SK-N-SH treated with all-trans-retinoic acid at 6 μM for 48 hours (cell line): ENCODE measurements around the gene BCR.

ENCODE experiments used
- BACH2 ChIP-seq: fragments of 250-450 bp; sonication (Bioruptor Pico); IDR thresholded peaks from 2 replicates; pipeline ENCODE4 v1.9.0; 2021; ENCODE audit warnings: mild to moderate bottlenecking, borderline replicate concordance
- CSDC2 ChIP-seq: fragments of 250-450 bp; sonication (Bioruptor Pico); IDR thresholded peaks from 2 replicates; pipeline ENCODE4 v1.5.0; 2020; ENCODE audit warnings: mild to moderate bottlenecking, moderate library complexity
- PPARA ChIP-seq: fragments of 250-450 bp; sonication (Bioruptor Pico); IDR thresholded peaks from 2 replicates; pipeline ENCODE4 v1.5.0; 2020; ENCODE audit warnings: mild to moderate bottlenecking, borderline replicate concordance
- RARB ChIP-seq: fragments of 250-450 bp; sonication (Bioruptor Pico); IDR thresholded peaks from 2 replicates; pipeline ENCODE4 v1.8.0; 2021; ENCODE audit warnings: mild to moderate bottlenecking, moderate library complexity
- SNAI2 ChIP-seq: fragments of 250-450 bp; sonication (Bioruptor Pico); IDR thresholded peaks from 2 replicates; pipeline ENCODE4 v1.5.0; 2020; ENCODE audit warnings: mild to moderate bottlenecking, moderate library complexity
- TOX ChIP-seq: fragments of 250-450 bp; sonication (Bioruptor Pico); IDR thresholded peaks from 2 replicates; pipeline ENCODE4 v1.8.0; 2021; ENCODE audit warnings: mild to moderate bottlenecking, moderate library complexity, borderline replicate concordance
- ZFP3 ChIP-seq: fragments of 250-450 bp; sonication (Bioruptor Pico); IDR thresholded peaks from 2 replicates; pipeline ENCODE4 v1.5.0; 2020; ENCODE audit warnings: mild to moderate bottlenecking, moderate library complexity
- ZFP30 ChIP-seq: fragments of 450-650 bp; formaldehyde crosslinking; IDR thresholded peaks from 2 replicates; pipeline ENCODE4 v1.5.0; 2022; ENCODE audit warnings: mild to moderate bottlenecking, moderate library complexity
- ZNF70 ChIP-seq: fragments of 450-650 bp; formaldehyde crosslinking; IDR thresholded peaks from 2 replicates; pipeline ENCODE4 v1.5.0; 2020; ENCODE audit warnings: mild to moderate bottlenecking, moderate library complexity
- ZNF8 ChIP-seq: fragments of 450-650 bp; formaldehyde crosslinking; IDR thresholded peaks from 2 replicates; pipeline ENCODE4 v1.5.0; 2020; ENCODE audit warnings: mild to moderate bottlenecking, moderate library complexity
- TF ChIP-seq, protein P1 (sequence below): fragments of 250-450 bp; sonication (Bioruptor Pico); IDR thresholded peaks from 2 replicates; pipeline ENCODE4 v1.5.0; 2020; ENCODE audit warnings: mild to moderate bottlenecking, moderate library complexity

DNA sequence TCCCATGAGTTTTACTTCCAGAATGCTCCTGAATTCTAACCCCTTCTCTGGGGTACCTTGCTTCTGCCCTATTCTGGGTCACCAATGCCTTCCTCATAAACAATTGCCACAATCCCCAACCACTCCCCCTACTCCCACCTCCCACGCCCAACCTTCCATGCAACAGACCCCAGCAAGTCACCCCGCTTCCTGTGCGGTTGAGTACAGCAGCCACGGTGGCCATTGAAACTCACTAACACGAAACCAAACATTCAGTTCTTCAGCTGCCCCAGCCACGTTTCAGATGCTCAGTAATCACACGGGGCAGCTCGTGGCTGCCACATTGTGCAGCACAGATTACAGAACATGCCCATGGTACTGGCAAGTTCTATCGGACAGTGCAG is 3.7 kb upstream of the BCR start:
- no peak for TF ChIP-seq CSDC2 (CRISPR knock-in tag)
- TF ChIP-seq, protein P1, sequence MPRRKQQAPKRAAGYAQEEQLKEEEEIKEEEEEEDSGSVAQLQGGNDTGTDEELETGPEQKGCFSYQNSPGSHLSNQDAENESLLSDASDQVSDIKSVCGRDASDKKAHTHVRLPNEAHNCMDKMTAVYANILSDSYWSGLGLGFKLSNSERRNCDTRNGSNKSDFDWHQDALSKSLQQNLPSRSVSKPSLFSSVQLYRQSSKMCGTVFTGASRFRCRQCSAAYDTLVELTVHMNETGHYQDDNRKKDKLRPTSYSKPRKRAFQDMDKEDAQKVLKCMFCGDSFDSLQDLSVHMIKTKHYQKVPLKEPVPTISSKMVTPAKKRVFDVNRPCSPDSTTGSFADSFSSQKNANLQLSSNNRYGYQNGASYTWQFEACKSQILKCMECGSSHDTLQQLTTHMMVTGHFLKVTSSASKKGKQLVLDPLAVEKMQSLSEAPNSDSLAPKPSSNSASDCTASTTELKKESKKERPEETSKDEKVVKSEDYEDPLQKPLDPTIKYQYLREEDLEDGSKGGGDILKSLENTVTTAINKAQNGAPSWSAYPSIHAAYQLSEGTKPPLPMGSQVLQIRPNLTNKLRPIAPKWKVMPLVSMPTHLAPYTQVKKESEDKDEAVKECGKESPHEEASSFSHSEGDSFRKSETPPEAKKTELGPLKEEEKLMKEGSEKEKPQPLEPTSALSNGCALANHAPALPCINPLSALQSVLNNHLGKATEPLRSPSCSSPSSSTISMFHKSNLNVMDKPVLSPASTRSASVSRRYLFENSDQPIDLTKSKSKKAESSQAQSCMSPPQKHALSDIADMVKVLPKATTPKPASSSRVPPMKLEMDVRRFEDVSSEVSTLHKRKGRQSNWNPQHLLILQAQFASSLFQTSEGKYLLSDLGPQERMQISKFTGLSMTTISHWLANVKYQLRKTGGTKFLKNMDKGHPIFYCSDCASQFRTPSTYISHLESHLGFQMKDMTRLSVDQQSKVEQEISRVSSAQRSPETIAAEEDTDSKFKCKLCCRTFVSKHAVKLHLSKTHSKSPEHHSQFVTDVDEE: no peak
- TF ChIP-seq TOX (CRISPR knock-in tag): no peak
- TF ChIP-seq BACH2 (CRISPR knock-in tag): no peak
- TF ChIP-seq ZFP3 (CRISPR knock-in tag): no peak
- TF ChIP-seq ZFP30: no peak
- TF ChIP-seq ZNF8 (CRISPR knock-in tag): no peak
- TF ChIP-seq PPARA: no peak
- no peak for TF ChIP-seq ZNF70
- TF ChIP-seq RARB (CRISPR knock-in tag): no peak
- no peak for TF ChIP-seq SNAI2
